IPS-18c (cell line): Measurements from ENCODE around the gene MGAT4C.
"Not testable (repeated sequence)": the region's sequence is repeated elsewhere in the genome, so short reads cannot be mapped to it uniquely, and the experiment has no call there.

Experiments used
- H3K4me3 ChIP-seq: 2 replicates; pipeline ENCODE4 v1.7.0; 2013; ENCODE audit warnings: low read depth, mild to moderate bottlenecking, low read length, moderate library complexity; ENCODE audit not compliant: insufficient read depth
- H3K9me3 ChIP-seq: one replicate; pipeline ENCODE4 v1.6.1; 2013; ENCODE audit warnings: mild to moderate bottlenecking, low read length, moderate library complexity; ENCODE audit not compliant: control insufficient read depth, insufficient read depth

MGAT4C gene

DNA sequence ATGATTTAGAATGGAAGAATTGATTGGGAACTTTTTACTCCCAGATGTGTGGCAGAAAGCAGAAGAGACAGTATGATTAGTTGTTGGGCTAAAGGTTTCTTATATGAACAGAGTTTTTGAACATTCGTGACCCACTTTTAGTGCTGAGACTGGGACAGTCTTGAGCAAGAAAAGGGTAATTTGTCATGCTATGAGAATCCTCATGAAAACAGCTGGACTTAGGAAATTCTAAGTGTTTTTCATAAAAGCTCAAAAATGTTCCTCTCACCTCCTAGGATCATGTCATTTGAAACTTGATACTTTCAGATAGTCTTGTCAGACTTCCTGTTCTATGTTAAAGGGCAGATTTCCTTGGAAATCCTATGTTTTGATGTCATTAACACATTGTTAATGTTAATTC, 86.1 kb downstream of the MGAT4C start:
- no peaks in the 10 kb centered on the region for H3K9me3 ChIP-seq
- no peak overlapping the region for H3K4me3 ChIP-seq

DNA sequence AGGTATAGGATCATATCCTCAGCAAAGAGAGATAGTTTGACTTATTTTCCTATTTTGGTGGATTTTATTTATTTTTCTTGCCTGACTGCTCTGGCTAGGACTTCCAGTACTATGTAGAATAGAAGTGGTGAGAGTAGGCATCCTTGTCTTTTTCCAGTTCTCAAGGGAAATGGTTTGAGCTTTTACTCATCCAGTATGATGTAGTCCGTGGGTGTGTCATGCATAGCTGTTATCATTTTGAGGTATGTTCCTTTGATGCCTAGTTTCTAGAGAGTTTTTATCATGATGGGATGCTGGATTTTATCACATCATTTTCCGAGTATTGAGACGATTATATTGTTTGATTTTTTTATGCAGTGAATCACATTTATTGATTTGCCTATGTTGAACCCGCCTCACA, 97.2 kb downstream of the MGAT4C start:
- Histone ChIP-seq H3K4me3 (no peak overlapping the region), H3K9me3 (no peaks in the 10 kb centered on the region)

DNA sequence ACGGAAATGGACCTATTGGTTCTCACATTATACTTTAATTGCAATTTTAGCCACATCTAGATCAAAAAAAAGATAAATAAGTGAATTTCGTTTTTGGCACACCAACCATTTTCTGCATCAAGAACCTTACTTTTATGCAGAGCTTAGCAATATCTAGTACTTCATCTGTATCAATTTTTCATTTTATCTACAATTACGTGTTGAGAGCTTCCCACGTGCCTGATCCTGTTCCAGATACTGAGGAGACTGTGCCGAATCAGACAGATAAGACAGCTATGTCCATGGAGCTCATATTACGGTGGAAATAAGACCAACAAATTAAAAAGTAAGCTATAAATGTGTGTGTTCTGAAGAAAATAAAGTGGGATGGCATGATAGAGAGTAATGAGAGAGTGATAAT, 101.6 kb downstream of the MGAT4C start:
- no peaks in the 10 kb centered on the region for H3K9me3 ChIP-seq
- no peak overlapping the region for H3K4me3 ChIP-seq

DNA sequence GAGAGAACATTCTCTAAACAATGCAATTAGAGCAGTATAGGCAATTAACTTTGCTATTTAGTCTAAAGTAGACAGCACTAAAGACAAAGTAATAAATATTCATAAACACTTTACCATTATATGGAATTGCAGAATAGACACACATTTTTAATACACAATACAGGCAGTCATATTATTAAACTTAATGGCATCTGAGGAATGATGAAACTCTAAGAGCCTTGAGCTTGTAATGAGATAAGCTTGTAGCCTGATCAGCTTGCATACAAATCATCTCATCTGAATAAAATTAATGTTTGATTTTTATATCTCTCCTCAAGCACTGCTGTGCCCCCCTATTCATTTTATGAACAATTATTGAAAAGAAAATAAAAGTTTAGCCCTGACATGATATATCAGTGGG, 107.6 kb downstream of the MGAT4C start:
- no peak overlapping the region for H3K4me3 ChIP-seq
- H3K9me3 ChIP-seq, result no peaks in the 10 kb centered on the region

DNA sequence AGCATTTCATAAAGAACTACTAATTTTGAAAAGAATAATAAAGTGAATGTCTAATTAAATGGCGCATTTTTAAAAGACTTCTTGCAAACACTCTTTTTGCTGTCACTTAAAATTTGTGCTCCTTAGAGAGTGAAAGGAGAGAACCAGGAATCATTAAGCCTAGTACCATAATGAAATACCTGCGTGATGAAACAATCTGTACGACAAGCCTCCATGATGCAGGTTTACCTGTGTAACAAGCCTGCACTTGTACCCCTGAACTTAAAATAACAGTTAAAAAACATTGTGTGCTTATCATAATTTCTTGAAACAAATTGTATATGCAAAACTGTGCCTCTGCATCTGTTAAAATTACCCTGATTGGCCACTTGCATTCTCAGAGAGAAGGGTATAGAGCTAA, 108.1 kb downstream of the MGAT4C start:
- Histone ChIP-seq H3K4me3 (no peak overlapping the region), H3K9me3 (no peaks in the 10 kb centered on the region)

DNA sequence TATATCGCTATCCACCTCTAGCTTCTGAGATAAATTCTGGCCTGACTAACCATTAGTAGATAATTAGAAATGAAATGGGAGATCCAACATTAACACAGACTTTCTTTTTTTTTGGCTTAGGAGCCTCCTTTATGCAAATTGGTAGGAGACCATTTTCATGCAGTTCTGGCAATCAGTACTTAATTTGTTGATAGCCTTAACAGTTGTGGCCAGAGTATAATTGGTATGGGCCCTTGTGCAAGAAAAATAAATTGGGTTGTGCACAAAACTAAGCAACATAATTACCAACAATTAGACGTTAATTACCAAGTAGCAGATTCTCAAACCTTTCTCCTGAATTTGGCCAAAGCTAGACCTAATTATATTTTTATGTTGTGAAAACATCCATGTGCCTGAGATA, 111.0 kb downstream of the MGAT4C start:
- no peaks in the 10 kb centered on the region for H3K9me3 ChIP-seq
- H3K4me3 ChIP-seq, result no peak overlapping the region

DNA sequence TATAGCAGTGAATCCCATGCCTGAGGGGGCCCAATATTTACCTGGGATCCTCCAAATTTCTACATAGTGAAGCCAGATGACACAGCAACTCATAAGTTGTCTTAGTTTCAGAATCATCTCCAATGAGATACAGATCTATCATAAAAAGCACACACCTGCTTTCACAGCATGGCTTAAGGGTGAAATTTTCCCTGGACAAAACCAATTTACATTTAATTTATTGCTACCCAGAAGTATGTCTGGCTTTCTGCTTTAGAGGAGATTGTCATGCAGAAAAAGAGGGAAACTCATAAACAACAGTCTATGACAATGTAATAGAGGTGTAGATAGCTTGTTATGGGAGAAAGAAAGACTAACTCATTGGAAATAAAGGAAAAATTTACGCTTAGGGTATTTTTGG, 113.0 kb downstream of the MGAT4C start:
- H3K4me3 ChIP-seq, result no peak overlapping the region
- H3K9me3 ChIP-seq, result no peaks in the 10 kb centered on the region

DNA sequence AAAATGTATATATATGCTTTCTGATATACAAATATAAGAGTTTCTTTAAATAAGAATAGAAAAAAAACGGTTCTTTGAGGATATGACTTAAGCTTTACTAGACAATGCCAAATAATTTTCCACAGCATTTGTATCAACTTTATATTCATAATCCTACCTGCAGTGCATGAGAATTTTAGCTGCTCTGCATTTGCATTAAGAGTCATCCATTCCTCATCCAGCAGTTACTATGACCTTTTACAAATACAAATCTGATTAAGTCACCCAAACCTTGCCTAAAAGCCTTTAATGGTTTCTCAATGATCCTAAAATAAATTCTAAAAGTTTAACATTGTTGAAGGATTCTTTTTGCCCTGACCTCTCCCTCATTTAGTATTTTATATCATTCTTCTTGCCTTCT, 116.5 kb downstream of the MGAT4C start:
- H3K4me3 ChIP-seq, result no peak overlapping the region
- no peaks in the 10 kb centered on the region for H3K9me3 ChIP-seq

DNA sequence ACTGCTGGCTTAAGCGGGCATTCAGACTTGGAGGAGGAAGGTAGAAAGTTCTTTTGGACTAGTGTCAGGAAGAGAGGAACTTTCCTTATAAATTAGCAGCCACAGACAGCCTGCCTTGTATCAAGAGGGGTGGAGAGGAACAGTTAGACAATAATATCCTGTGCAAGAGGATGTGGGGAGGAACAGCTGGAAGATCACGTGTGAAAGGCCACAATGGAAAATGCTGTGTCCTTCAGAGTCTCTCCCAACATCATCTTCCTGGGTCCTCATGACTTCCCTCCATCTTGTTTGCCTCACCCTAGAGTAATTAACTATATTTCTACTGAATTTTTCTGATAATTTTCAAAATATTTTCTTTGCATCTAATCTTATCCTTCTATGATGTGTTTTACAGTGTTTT, 117.4 kb downstream of the MGAT4C start:
- no peaks in the 10 kb centered on the region for H3K9me3 ChIP-seq
- H3K4me3 ChIP-seq, result no peak overlapping the region

DNA sequence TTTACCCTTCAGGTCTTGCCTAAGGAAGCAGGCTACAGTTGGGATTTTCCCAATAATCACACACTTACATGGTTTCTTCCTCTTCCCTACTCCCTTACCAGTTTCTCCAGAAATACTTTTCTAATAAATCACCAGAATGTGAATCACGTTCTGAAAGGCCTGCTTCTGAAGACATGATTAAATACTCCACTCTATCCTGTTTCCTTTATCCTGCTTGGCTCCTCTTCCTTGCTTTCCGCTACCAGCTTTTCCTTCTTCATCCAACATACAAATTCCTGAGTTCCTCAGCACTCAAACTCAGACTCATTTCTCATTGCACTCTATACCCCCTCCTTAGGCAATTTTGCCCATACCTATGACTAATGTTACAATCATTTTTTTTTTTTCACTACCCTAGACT, 118.3 kb downstream of the MGAT4C start:
- no peak overlapping the region for H3K4me3 ChIP-seq

DNA sequence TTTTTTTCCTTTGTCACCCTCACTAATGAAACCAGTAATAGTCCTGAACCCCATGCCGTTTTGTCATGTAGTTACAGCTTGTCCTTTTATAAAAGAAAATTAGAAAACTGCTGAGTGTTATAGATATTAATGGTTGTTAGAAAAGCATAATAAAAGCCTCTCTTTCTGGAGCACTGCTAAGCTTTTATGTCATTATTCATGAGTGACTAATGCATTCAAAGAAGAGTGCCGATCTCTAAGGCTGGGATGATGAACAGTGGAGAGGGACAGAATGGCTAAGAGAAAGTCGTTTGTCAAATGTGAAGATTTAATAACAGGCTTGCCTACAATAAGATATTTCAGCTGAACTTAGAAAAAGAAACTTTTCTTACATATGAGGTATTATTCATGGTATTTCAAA, 121.6 kb downstream of the MGAT4C start:
- Histone ChIP-seq H3K9me3 (no peaks in the 10 kb centered on the region), H3K4me3 (no peak overlapping the region)

More for the DNA sequence above, 118.3 kb downstream of the MGAT4C start:
- H3K9me3 ChIP-seq, result no peaks in the 10 kb centered on the region

DNA sequence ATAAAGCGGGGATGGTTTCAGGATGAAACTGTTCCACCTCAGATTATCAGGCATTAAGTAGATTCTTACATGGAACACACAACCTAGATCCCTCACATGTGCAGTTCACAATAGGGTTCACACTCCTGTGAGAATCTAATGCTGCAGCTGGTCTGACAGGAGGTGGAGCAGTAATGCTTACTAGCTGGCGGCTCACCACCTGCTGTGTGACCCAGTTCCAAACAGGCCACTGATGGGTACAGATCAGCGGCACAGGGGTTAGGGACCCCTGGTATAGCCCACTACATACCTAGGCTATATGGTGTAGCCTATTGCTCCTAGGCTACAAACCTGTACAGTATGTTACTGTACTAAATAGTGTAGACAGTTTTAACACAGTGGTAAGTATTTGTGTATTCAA, 129.3 kb downstream of the MGAT4C start:
- H3K9me3 ChIP-seq, H3K4me3 ChIP-seq: not testable (repeated sequence)

DNA sequence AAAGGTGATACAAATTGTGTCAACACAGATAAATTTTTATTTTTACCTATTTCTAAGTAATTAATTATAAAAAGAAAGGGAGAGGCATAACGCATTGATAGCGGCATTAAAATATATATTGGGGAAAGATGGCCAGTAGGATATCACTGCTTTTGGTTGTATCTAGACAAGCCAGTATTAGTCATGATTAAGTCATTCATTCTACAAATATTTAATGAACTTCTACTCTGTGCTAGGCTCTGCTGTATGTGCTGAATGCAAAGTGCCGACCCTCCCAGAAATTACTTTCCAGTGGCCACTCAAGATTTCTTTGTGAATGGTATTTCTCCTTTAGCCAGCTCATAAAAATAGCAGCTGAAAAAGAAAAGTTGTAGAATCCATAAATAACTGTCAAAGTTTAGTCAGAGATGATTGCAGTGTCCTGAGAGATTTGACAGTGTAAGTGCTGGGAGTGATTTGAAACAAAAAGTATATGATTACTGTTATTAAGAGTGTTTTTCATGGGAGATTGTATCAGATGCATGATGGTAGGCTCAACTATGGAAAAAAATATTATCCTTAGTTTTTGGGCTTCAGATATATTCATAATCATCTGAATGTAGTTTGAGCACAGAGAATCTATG, 133.2 kb downstream of the MGAT4C start:
- no peaks in the 10 kb centered on the region for H3K9me3 ChIP-seq
- H3K4me3 ChIP-seq, result no peak overlapping the region

DNA sequence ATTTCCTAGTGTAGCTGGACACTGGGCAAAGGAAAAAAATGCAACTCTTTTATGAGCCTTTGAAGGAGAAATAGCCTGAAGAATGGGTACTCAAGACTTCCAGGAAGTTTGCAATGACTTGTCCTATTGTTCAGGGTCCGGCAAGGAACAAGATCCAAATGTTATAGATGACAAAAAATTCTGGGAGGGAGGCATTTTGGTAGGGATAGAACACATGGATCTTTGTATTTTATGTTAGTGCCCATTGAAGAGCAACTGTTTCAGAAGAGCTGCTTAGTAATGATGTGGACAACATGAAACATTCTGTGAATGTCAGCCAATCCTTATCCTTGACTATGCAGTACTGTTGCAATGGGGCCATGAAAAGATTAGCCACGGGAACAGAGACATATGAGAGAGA, 138.0 kb downstream of the MGAT4C start:
- Histone ChIP-seq H3K4me3 (no peak overlapping the region), H3K9me3 (no peaks in the 10 kb centered on the region)

DNA sequence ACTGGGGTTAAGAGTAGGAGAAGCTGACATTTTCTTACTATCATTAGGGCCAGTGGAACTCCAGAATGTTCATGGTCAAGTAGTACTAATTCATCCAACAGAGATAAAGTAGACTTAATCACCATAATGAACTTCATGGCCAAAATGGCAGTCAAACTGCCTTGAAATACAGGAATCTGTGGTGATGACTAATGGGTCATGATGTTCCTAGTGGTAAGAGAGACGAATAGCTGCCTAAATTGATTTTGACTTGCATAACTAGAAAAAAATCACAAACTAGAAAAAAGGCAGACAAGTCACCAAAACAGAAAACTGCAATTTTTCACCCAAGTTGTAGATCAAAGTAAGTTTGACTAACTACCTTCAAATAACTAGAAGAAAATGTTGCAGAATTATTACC, 138.5 kb downstream of the MGAT4C start:
- Histone ChIP-seq H3K4me3 (no peak overlapping the region), H3K9me3 (no peaks in the 10 kb centered on the region)

DNA sequence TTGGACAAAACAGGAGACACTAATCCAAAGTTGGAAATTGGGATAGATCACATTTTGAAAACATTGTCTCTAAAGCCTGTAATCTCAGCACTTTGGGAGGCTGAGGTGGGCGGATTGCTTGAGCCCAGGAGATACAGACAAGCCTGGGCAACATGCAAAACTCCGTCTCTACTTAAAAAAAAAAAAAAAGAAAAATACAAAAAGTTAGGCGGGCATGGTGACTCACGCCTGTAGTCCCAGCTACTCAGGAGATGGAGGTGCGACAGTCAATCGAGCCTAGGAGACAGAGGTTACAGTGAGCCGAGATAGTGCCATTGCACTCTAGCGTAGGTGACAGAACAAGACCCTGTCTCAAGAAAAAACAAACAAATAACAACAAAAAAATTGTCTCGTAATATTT, 152.1 kb downstream of the MGAT4C start:
- Histone ChIP-seq H3K9me3 (no peaks in the 10 kb centered on the region), H3K4me3 (no peak overlapping the region)

DNA sequence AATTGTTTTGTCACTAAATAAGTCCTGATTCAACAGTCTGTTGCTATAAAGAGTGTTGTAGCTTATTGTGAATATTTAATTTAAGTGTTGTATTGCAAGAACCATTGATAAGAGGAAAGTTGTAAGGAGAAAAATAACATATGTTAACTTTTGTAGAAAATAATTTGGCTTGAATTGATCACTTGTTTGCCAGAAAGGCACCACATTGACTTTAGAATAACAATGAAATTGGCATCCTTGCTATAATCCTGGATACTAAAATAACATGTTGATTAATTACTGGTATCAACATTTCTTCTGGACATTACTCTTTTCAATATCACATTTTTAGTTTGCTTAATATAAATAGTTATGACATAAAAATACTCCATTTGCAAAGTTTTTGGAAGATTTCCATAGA, 159.0 kb downstream of the MGAT4C start:
- H3K4me3 ChIP-seq, result no peak overlapping the region
- no peaks in the 10 kb centered on the region for H3K9me3 ChIP-seq

DNA sequence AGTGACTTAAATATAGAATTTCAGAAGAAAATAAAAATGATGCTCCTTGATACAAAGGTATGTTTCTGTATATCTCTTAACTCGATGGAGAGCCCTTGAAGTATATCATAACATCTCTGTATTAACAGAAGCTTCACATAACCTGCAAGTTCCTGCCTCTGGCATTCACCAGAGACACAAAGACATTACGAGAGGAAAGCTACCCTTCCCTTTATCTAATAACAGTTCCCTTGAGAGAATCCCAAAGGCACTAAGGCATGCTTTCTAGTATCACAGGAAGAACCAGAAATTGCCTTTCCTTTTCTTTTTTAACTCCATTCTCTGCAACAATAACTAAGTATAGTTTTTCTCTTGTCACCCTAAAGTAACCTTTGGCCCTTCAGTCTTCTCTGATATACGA, 164.5 kb downstream of the MGAT4C start:
- Histone ChIP-seq H3K9me3 (no peaks in the 10 kb centered on the region), H3K4me3 (no peak overlapping the region)

DNA sequence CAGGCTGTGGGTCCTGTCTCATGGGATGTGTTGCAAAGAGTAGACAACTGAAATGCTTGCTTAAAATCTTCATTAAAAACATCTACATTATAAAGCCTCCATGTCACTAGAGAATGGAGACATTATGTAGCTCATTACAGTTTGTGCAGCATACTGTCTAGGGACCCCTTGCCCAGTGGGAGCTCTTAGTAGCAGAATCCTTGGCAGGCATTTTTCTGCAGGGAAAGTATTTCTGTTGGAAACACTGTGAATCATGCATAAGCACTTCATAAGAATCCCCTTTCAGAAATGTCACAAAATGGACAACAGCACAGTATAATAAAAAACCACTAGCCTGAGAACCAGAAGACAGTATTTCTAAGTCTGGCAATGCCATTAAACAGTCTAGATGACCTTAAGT, 174.3 kb downstream of the MGAT4C start:
- no peak overlapping the region for H3K4me3 ChIP-seq
- no peaks in the 10 kb centered on the region for H3K9me3 ChIP-seq
